Skeletal muscle tissue (tissue), 4 donors: ENCODE data around the gene ZBTB33. TPM values are rescaled to one million over a fixed set of nuclear protein-coding genes. Genes with fewer than 3 reads are reported as not detected.
A peak's percentile ranks its signal among the peaks of the same experiment; 100 is the strongest.

Source experiments
- H3K27ac ChIP-seq: one replicate; pipeline ENCODE4 v1.7.0; 2013; ENCODE audit warnings: mild to moderate bottlenecking, low read depth, low read length, inconsistent platforms
- H3K27me3 ChIP-seq, 3 donors: one replicate each; pipeline ENCODE4 v1.7.0; 2013; ENCODE audit warnings: low read length in 3 of 3; ENCODE audit not compliant: control insufficient read depth in 3 of 3, insufficient read depth in 3 of 3
- H3K36me3 ChIP-seq, 3 donors: one replicate each; pipeline ENCODE4 v1.7.0; 2013; ENCODE audit warnings: low read length in 3 of 3; ENCODE audit not compliant: control insufficient read depth in 3 of 3, insufficient read depth in 3 of 3
- H3K4me1 ChIP-seq, 3 donors: one replicate each; pipeline ENCODE4 v1.7.0; 2013; ENCODE audit warnings: low read length in 3 of 3, mild to moderate bottlenecking in 3 of 3; ENCODE audit not compliant: control insufficient read depth in 3 of 3, insufficient read depth in 3 of 3
- H3K4me3 ChIP-seq, 3 donors: one replicate each; pipeline ENCODE4 v1.7.0; 2013; ENCODE audit warnings: low read length in 3 of 3
- H3K9ac ChIP-seq, 3 donors: one replicate each; pipeline ENCODE4 v1.7.0; 2013; ENCODE audit warnings: low read length in 3 of 3, mild to moderate bottlenecking in 3 of 3, moderate library complexity in 2 of 3, low read depth in 1 of 3
- H3K9me3 ChIP-seq, 3 donors: one replicate each; pipeline ENCODE4 v1.7.0; 2013; ENCODE audit warnings: low read length in 3 of 3; ENCODE audit not compliant: control insufficient read depth in 3 of 3
- total RNA-seq: library from RNA; depleted of rRNA; stranded (reverse); fragments of >200 nt; gene quantifications from one replicate; pipeline ENCODE4 v1.2.3, GENCODE V29; 2014
- donor health status: Osteomylitis.

ZBTB33 gene
- total RNA-seq, 1 donor from 2014 or later = 10.4 TPM

DNA sequence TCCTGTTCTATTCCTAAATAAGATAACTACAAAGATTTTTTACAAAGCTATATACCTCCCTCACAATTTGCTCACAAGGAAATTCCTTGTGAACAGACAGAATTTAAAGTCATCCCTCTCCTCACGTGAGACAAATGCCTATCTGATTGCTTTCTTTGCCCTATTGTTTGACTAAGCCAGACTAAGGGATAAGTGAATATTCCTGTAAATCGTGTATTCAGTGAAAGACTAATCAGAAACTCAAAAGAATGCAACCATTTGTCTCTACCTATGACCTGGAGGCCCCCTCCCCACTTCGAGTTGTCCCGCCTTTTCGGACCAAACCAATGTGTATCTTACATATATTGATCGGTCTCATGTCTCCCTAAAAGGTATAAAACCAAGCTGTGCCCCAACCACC is 15.3 kb upstream of the ZBTB33 start:
- no peak overlapping the region for H3K27ac ChIP-seq
- H3K9ac ChIP-seq = no peak overlapping the region
- H3K36me3 ChIP-seq = peaks cover 0 to 7% (median 0%) of the 10 kb centered on the region in 3 donors
- no peaks in the 10 kb centered on the region for H3K27me3 ChIP-seq
- H3K4me1 ChIP-seq = no peaks in the 10 kb centered on the region
- no peaks in the 10 kb centered on the region for H3K9me3 ChIP-seq
- no peak overlapping the region for H3K4me3 ChIP-seq

DNA sequence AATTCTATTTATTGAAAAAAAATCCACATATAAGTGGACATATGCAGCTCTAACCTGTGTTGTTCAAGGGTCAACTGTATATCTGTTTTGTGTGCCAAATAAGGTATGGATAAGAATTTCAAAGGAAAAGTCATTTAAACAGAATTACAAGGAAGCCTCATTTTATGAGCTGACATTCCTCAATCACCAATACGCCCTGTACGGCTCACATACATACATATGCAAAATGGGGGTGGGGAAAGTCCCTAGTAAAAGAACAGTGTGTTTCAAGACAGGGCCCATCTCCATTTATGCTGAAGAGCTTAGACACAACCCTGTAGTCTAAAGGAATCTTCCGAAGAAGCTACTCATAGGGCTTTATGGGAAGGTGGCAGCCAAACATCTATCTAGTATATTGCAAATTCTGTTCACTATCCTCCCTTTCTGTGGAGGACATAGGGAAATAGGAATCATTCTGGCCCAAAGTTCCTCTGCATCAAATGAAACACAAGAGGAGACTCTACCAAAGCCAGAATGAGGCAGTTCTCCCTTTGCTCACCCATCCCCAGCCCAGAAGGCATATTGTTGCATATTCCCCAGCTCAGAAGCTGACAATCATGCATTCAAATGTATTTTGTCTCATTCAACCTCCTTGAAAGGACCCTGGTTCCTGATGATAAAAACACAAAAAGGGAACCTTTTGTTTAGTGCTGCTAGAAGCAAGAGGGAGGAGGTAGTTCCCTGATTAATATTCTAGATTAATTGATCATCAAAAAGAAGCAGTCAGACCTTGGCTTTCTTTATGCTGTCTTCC is 13.7 kb upstream of the ZBTB33 start:
- Histone ChIP-seq H3K36me3 (peaks cover 0 to 7% (median 0%) of the 10 kb centered on the region in 3 donors), H3K27me3 (no peaks in the 10 kb centered on the region), H3K4me3 (no peak overlapping the region), H3K4me1 (no peaks in the 10 kb centered on the region), H3K27ac (no peak overlapping the region), H3K9ac (no peak overlapping the region), H3K9me3 (no peaks in the 10 kb centered on the region)

DNA sequence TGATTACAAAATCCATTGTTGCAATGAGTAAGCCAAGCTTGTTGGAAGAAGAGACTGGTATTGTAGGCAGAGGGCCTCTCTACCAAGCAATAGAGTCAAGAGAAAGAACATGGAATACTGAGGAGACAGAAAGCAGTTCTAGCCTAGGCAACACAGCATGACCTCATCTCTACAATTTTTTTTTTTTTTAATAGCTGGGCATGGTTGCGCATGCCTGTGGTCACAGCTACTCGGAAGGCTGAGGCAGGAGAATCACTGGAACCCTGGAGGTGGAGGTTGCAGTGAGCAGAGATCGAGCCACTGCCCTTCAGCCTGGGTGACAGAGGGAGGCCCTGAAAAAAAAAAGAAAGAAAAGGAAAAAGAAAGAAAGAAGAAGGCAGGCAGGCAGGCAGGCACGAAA is 11.7 kb upstream of the ZBTB33 start:
- Histone ChIP-seq H3K9me3 (no peaks in the 10 kb centered on the region), H3K36me3 (peaks cover 0 to 7% (median 0%) of the 10 kb centered on the region in 3 donors), H3K9ac (no peak overlapping the region), H3K27ac (no peak overlapping the region), H3K4me1 (peaks cover 7 to 12% (median 8%) of the 10 kb centered on the region in 3 donors), H3K4me3 (no peak overlapping the region), H3K27me3 (no peaks in the 10 kb centered on the region)

DNA sequence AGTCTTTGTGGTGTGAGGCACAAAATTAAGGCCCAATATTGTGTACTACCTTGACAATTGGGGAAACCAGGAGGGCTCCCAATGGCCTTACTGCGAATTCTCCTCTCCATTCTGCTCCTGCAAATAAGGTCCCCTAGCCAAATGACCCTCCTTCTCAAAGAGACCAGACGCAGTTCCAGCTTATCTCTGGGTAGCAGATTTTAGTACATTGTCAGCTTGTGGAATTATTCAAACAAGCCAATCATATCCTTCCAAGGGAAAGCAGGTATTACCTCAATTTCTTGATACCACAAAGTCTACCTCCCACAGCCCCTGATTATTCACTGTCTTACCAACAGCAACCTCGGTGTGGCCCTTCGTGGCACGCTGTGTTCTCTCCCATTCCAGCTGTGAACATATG is 7.8 kb upstream of the ZBTB33 start:
- H3K36me3 ChIP-seq = peaks cover 0 to 5% (median 0%) of the 10 kb centered on the region in 3 donors
- no peaks in the 10 kb centered on the region for H3K9me3 ChIP-seq
- H3K9ac ChIP-seq = no peak overlapping the region
- peaks cover 8 to 15% (median 8%) of the 10 kb centered on the region in 3 donors for H3K4me1 ChIP-seq
- H3K27me3 ChIP-seq = no peaks in the 10 kb centered on the region
- no peak overlapping the region for H3K27ac ChIP-seq
- no peak overlapping the region for H3K4me3 ChIP-seq

DNA sequence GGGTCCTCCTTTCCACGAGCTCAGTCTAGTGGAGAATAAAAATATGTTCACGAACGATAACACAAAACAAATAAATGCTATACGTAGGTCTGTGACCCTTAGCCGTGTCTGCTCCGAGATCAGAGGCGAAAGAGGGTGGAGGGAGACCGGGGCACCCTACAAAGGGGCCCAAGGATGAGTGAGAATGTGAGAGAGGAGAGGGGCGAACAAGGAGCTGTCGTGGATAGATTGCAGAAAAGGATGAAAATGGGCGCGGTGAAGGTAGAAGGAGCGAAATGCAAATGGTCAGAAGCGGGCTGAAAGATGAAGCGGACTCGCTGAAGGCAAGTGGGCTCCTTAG is 6.2 kb upstream of the ZBTB33 start:
- Histone ChIP-seq H3K9ac (peak overlapping the region; percentile 85 to 88 (median 88)), H3K36me3 (peaks cover 0 to 4% (median 0%) of the 10 kb centered on the region in 3 donors), H3K4me1 (peaks cover 8 to 15% (median 8%) of the 10 kb centered on the region in 3 donors), H3K27ac (peak overlapping the region; percentile 79), H3K27me3 (no peaks in the 10 kb centered on the region), H3K4me3 (peak overlapping the region; percentile 87 to 93 (median 88)), H3K9me3 (no peaks in the 10 kb centered on the region)

DNA sequence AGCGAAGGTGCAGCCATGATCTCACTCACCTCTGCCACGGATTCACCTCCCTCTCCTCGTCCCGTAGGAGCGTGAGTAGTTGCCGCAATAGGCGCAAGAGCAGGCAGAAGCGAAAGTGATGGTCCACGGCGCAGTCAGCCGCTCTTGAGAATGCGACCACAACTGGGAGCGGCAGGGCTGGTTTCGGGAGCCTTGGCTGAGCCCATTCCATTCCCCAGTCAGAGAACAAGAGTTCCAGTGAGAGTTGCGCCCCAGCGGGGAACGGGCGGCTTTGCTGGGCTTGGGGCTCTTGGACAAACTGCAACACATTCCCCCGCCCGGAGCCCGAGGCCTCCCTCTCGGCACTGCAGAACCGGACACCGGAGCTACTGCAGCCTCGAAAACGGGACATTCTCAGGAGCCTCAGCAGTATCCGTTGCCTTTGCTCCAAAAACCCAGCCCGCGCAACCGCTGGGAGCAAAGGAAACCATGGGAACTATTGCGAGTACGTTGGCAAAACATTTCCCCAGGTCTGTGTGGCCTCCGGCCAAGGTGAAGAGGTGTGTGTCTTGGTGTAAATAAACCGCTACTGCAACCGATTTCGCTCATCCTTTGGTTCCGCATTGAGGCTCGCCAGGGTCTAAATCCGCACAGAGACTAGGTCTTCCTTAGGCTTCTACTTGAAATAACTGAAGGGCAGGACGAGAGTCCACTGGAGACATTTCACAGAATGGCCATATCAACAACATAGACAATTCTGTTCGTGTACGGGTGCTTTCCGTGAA is 5.7 kb upstream of the ZBTB33 start:
- H3K27ac ChIP-seq = peak overlapping the region; percentile 79
- H3K27me3 ChIP-seq = no peaks in the 10 kb centered on the region
- H3K4me1 ChIP-seq = peaks cover 8 to 15% (median 8%) of the 10 kb centered on the region in 3 donors
- no peaks in the 10 kb centered on the region for H3K36me3 ChIP-seq
- H3K4me3 ChIP-seq = peak overlapping the region; percentile 87 to 93 (median 88)
- peak overlapping the region; percentile 85 to 88 (median 88) for H3K9ac ChIP-seq
- H3K9me3 ChIP-seq = no peaks in the 10 kb centered on the region

DNA sequence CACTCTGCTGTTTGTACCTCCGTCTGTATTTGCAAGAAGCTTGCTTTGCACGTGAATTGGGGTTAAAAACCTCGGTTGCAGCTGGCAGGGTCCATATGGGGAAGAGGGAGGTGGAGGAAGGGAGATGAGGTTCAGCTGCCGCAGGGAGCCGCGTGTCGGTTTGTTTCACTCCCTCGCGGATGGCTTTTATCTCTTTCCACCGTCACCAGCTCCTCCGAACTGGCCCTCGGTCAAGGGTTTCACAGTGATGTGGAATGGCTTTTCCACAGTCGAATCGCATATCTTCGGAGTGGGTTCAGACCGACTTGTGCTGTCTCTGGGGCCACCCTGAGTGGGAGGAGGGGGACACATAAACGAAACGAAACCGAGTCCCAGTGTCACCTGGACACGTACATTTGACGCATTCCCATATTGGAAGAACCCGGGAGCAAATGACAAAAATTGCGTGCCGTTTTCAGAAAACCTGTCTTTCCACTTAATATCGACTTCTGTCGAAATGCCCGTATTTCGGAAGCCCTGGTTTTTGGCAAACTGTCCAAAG is 929 bp downstream of the ZBTB33 start:
- Histone ChIP-seq H3K9me3 (no peaks in the 10 kb centered on the region), H3K27me3 (peaks cover 0 to 2% (median 0%) of the 10 kb centered on the region in 3 donors), H3K4me1 (peaks cover 0 to 2% (median 0%) of the 10 kb centered on the region in 3 donors), H3K27ac (peak overlapping the region; percentile 75), H3K4me3 (peak overlapping the region; percentile 73 to 84 (median 83)), H3K36me3 (peaks cover 0 to 9% (median 5%) of the 10 kb centered on the region in 3 donors), H3K9ac (peak overlapping the region; percentile 70 to 84 (median 77))

DNA sequence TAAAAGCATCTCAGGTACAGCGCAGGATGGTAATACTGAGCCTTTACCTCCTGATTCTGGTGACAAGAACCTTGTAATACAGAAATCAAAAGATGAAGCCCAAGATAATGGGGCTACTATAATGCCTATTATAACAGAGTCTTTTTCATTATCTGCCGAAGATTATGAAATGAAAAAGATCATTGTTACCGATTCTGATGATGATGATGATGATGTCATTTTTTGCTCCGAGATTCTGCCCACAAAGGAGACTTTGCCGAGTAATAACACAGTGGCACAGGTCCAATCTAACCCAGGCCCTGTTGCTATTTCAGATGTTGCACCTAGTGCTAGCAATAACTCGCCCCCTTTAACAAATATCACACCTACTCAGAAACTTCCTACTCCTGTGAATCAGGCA is 3.2 kb downstream of the ZBTB33 start:
- Histone ChIP-seq H3K27ac (no peak overlapping the region), H3K9me3 (no peaks in the 10 kb centered on the region), H3K36me3 (peaks cover 0 to 9% (median 5%) of the 10 kb centered on the region in 3 donors), H3K27me3 (peaks cover 0 to 2% (median 0%) of the 10 kb centered on the region in 3 donors), H3K4me3 (no peak overlapping the region), H3K9ac (no peak overlapping the region), H3K4me1 (peaks cover 0 to 2% (median 0%) of the 10 kb centered on the region in 3 donors)

DNA sequence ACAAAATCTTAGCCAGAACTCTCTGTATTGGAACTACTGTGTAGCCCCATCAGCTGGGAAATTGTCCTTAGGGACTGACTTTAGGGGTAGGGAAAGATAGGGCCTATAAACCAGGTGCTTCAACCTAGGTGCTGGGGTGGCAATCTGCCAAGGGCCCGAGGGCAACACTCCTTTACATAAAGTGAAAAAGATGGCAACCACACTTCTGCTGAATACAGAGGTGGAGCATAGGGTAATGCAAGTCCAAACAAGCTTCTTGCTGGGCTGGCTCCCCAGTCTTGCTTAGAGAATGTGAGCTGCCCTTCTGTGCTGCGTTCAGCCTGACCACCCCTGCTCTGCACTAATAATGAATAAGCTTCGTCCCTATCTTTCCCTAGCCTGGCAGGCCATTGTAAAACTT is 9.8 kb downstream of the ZBTB33 start:
- Histone ChIP-seq H3K4me1 (no peaks in the 10 kb centered on the region), H3K27me3 (no peaks in the 10 kb centered on the region), H3K36me3 (no peaks in the 10 kb centered on the region), H3K27ac (no peak overlapping the region), H3K4me3 (no peak overlapping the region), H3K9ac (no peak overlapping the region), H3K9me3 (no peaks in the 10 kb centered on the region)
